Measurements from ENCODE around the gene MCRIP1. TPM values are rescaled to one million over a fixed set of nuclear protein-coding genes. Genes with fewer than 3 reads are reported as not detected.

The MCRIP1 gene
- total and polyA plus RNA-seq, 9 of the 15 experiments (the other 6 are each of a cell fraction or from before 2014, with no cell fraction given): 0.39 to 35.8 (median 9.7) TPM

- peak; percentile 94 for TF ChIP-seq HBP1 (CRISPR knock-in tag; IDR thresholded peaks at IDR 0.05)
- peak; percentile 98 for TF ChIP-seq CREB3 (tag; conservative IDR thresholded peaks at IDR 0.05; ENCODE audit: low read depth)
- TF ChIP-seq PHF8 (IDR thresholded peaks at IDR 0.05; ENCODE audit: borderline replicate concordance, low read length): peak; percentile 80; the same call in 1 of the 2 replicates
- TF ChIP-seq ZNF431 (CRISPR knock-in tag; IDR thresholded peaks at IDR 0.05): no peak
- peak; percentile 84 for TF ChIP-seq IRF9 (tag; IDR thresholded peaks at IDR 0.05)
- no peak for TF ChIP-seq ZNF764 (CRISPR knock-in tag; IDR thresholded peaks at IDR 0.05; ENCODE audit: low read depth)
- no peak for TF ChIP-seq TAF7 (tag; IDR thresholded peaks at IDR 0.05)
- peak; percentile 98 for TF ChIP-seq L3MBTL2 (IDR thresholded peaks at IDR 0.05)
- peak; percentile 90; the same call in 1 of the 2 replicates for TF ChIP-seq FOXO4 (CRISPR knock-in tag; IDR thresholded peaks at IDR 0.05)
- no peak for TF ChIP-seq PHB2 (IDR thresholded peaks at IDR 0.05; ENCODE audit: low read depth)
- TF ChIP-seq TEAD2 (tag; IDR thresholded peaks at IDR 0.05): peak; percentile 67; the same call in 1 of the 2 replicates
- no peak for TF ChIP-seq ZNF277 (CRISPR knock-in tag; IDR thresholded peaks at IDR 0.05; ENCODE audit: borderline replicate concordance)
- no peak for TF ChIP-seq TSC22D4 (tag; IDR thresholded peaks at IDR 0.05)
- no peak for TF ChIP-seq CC2D1A (IDR thresholded peaks at IDR 0.05)
- TF ChIP-seq HES1 (IDR thresholded peaks at IDR 0.05; ENCODE audit: low read depth): peak; percentile 91
- TF ChIP-seq HIVEP1 (CRISPR knock-in tag; IDR thresholded peaks at IDR 0.05): peak; percentile 96
These were observed 27.9 kb upstream of the MCRIP1 start (continued) for GRCh38 chr17:81860756-81861568.

Measured in K562 (cell line).